Activated naive CD8-positive, alpha-beta T cell treated with anti-CD3 and anti-CD28 coated beads, Interleukin-2, amount 50 U/mL, for 24 hours (primary cell): ENCODE measurements around the gene TBXA2R.

Experiments used
- ATAC-seq: fragments of 150-1000 bp; cut with Tn5 transposase; one replicate; pipeline ENCODE4 v1.10.0; 2021
- DNase-seq: peaks from one replicate; pipeline ENCODE4 v3.0.0; 2021
- H3K27ac Mint-ChIP-seq: one replicate; pipeline ENCODE4 v1.8.0; 2021; ENCODE audit warnings: mild to moderate bottlenecking, mixed read lengths
- H3K27me3 Mint-ChIP-seq: one replicate; pipeline ENCODE4 v1.8.0; 2021; ENCODE audit warnings: mixed read lengths
- H3K36me3 Mint-ChIP-seq: one replicate; pipeline ENCODE4 v1.8.0; 2021; ENCODE audit warnings: low read depth, mixed read lengths
- H3K4me1 Mint-ChIP-seq: one replicate; pipeline ENCODE4 v1.8.0; 2021; ENCODE audit warnings: mixed read lengths
- H3K4me3 Mint-ChIP-seq: one replicate; pipeline ENCODE4 v1.8.0; 2021; ENCODE audit warnings: mild to moderate bottlenecking, moderate library complexity, mixed read lengths
- H3K9me3 Mint-ChIP-seq: one replicate; pipeline ENCODE4 v1.8.0; 2021; ENCODE audit warnings: mixed read lengths

Gene TBXA2R

DNA sequence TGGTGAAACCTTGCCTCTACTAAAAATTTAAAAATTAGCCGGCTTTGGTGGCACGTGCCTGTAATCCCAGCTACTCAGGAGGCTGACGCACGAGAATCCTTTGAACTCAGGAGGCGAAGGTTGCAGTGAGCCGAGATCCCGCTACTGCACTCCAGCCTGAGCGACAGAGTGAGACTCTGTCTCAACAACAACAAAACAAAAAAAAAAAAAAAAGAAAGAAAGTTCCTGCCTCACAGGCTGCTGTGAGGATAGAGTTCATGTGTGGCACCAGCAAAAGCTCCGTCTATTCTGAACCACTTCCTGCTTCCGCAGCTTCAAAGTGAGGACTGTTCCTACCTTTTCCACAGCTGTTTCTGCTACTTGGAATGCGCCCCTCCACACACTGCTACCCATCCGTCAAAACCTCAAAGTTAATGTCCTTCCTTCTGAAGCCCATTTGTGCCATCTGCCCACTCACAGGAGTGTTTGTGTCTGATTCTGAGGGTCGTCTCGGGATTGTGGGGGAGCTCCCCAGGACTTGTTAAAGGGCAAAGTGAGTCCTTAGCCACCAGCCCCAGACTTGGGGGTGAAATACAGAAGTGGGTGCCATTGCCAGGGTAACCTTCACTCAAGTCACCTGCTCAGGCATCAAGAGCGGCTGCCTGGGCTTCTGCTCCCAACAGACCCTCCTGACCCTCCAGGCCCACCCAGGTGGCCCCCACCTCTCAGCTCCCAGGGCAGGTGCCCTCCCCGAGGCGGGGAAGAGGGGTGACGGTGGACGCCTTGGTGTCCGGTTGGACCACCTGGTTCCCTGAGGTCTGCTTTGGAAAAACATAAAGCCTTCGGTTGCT lies 52.2 kb downstream of the TBXA2R start:
- peak overlapping the region; percentile 99 for H3K4me3 Mint-ChIP-seq
- no peak for ATAC-seq
- H3K9me3 Mint-ChIP-seq = no peaks in the 10 kb centered on the region
- no peaks in the 10 kb centered on the region for H3K27me3 Mint-ChIP-seq
- peaks cover 2% of the 10 kb centered on the region for H3K36me3 Mint-ChIP-seq
- peak overlapping the region; percentile 80 for H3K27ac Mint-ChIP-seq
- H3K4me1 Mint-ChIP-seq = peaks cover 52% of the 10 kb centered on the region
- no peak for DNase-seq

DNA sequence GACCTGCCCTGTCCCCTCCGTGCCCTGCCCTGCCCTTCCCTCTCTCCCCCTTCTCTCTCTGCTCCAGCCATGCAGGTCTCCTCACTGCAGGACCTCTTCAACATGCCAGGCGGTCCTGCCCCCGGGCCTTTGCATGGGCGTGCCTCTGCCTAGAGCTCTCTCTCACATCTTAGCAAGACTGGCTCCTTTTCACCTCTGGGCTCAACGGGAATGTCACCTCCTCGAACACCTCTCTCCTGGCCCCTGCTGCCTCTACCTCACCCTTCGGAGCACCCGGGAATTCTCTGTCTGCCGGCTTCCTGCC lies 54.9 kb downstream of the TBXA2R start:
- Mint-ChIP-seq H3K4me3 (no peak overlapping the region), H3K4me1 (peaks cover 43% of the 10 kb centered on the region), H3K27me3 (no peaks in the 10 kb centered on the region), H3K27ac (peak overlapping the region; percentile 31), H3K9me3 (no peaks in the 10 kb centered on the region), H3K36me3 (peaks cover 1% of the 10 kb centered on the region)
- DNase-seq (no peak), ATAC-seq (no peak)

DNA sequence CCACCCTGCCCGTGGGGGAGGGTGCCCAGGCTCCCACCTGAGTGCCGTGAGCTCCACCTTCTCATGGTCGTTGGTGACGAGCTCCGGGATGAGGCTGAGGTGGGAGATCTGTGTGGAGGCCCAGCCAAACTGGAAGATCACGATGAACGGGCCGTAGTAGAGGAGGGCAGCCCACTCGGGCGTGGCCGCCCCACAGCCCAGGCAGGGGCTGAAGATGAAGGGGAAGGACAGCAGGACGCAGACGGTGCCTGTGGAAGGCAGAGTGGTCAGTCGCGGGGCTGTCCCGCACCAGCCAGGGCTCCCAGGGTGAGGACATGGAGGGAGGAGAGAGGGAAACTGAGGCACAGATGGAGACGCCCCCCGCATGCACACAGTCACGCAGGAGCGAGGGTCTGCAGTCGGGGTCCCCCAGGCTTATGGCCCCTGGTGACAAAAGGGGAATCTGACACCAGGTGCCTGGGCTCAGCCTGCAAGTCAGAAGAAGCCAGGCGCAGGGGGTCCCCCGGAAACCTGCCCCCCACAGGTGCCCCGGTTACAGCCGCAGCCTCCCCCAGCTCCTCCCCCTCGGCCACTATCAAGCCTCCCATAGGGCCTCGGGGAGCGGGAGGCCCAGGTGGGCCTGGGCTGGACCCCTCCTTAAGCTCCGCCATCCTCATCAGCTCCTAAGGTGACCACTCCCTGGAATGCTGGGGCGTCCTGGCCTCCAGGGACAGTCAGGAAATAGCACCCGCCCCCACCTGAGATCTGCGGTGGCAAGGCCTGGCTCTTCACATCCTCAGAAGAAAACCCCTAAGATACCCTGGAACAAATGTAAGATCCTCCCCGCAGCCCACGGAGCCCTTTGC lies 55.5 kb downstream of the TBXA2R start:
- DNase-seq = no peak
- H3K27me3 Mint-ChIP-seq = no peaks in the 10 kb centered on the region
- H3K36me3 Mint-ChIP-seq = no peaks in the 10 kb centered on the region
- H3K27ac Mint-ChIP-seq = peak overlapping the region; percentile 31
- no peak overlapping the region for H3K4me3 Mint-ChIP-seq
- H3K9me3 Mint-ChIP-seq = no peaks in the 10 kb centered on the region
- H3K4me1 Mint-ChIP-seq = peaks cover 37% of the 10 kb centered on the region
- no peak for ATAC-seq

DNA sequence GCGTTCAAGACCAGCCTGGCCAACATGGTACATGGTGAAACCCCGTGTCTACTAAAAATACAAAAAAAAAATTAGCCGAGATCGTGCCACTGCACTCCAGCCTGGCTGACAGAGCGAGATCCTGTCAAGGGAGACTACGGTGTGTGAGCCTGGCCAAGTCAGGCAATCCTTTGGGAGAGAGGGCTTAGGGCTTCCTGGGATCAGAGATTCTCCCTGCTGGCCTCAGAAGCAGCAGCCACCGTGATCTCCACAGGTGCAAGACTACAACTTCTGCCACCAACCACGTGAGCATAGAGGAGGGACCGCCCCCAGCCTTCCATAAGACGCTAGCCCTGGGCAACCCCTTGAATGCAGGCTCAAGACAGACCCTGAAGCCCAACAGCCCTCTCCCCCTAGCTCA lies 56.9 kb downstream of the TBXA2R start:
- H3K9me3 Mint-ChIP-seq = no peaks in the 10 kb centered on the region
- H3K27ac Mint-ChIP-seq = no peak overlapping the region
- DNase-seq = no peak
- H3K27me3 Mint-ChIP-seq = no peaks in the 10 kb centered on the region
- H3K4me3 Mint-ChIP-seq = no peak overlapping the region
- H3K36me3 Mint-ChIP-seq = peaks cover 3% of the 10 kb centered on the region
- H3K4me1 Mint-ChIP-seq = peaks cover 34% of the 10 kb centered on the region
- ATAC-seq = no peak

DNA sequence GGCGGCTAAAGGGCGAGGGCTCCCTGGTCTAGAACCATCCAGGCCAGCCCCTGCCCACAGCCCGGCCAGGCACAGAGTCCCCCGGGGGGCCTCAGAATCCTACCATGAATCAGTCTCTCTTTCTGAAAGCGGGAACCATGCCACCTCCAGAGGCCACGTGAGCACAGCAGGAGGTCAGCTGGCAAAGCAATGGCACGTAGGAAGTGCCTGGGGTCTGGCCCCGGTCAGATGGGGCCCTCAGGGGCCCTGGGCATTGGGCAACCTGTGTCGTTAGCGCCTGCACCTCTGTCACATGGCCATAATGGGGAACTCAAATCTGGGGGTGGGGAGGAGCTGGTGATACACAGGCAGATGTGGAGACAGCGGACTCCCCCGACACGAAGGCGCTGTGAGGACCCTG lies 58.1 kb downstream of the TBXA2R start:
- ATAC-seq = no peak
- Mint-ChIP-seq H3K9me3 (no peaks in the 10 kb centered on the region), H3K27me3 (no peaks in the 10 kb centered on the region), H3K4me1 (peaks cover 27% of the 10 kb centered on the region), H3K27ac (no peak overlapping the region), H3K4me3 (no peak overlapping the region), H3K36me3 (peaks cover 3% of the 10 kb centered on the region)
- DNase-seq = no peak

DNA sequence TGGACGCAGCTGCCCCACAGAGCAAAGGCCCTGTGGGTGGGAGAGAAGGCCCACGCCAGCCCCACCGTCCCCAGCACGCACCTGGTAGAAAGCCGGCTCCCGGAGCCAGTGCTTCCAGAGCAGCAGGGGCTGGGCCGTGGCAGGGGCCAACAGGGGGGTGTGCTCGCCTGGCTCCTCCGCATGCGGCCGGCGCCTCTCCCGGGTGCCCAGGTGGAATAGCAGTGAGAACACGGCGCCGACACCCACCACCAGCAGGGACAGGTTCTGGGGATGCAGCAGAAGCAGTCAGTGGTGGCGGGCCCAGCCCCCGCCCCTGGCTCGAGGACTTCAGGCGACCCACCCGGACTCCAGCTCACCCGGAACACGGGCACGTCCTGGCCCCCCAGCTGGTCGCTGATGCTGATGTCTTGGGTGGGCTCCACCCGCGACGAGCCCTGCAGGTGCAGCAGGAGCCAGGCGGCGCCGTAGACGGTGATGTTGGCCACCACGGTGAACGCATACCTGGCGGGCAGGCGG lies 58.9 kb downstream of the TBXA2R start:
- DNase-seq (no peak), ATAC-seq (no peak)
- H3K4me3 Mint-ChIP-seq = no peak overlapping the region
- peaks cover 23% of the 10 kb centered on the region for H3K4me1 Mint-ChIP-seq
- H3K27ac Mint-ChIP-seq = no peak overlapping the region
- no peaks in the 10 kb centered on the region for H3K27me3 Mint-ChIP-seq
- H3K9me3 Mint-ChIP-seq = no peaks in the 10 kb centered on the region
- H3K36me3 Mint-ChIP-seq = peaks cover 3% of the 10 kb centered on the region

DNA sequence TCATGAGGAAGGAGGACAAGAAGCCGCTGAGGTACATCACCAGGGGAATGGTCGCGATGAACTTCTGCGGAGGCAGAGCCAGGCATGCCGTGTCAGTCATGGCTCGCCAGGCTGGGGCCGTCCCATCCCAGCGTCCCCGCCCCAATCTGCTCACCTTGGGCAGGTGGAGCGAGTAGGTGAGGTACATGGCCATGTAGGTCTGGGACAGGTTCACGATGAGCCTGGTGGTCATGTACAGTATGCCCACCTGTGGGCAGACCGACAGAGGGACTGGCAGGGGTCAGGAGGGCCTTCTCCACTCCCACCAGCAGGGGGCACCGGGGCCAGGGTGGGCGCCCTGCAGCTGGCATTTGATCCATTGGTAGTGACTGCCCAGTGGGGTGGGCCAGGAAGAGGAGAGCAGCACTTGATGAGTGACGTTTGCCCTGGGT lies 59.4 kb downstream of the TBXA2R start:
- Mint-ChIP-seq H3K27ac (no peak overlapping the region), H3K36me3 (peaks cover 3% of the 10 kb centered on the region), H3K9me3 (no peaks in the 10 kb centered on the region), H3K27me3 (no peaks in the 10 kb centered on the region), H3K4me1 (peaks cover 18% of the 10 kb centered on the region), H3K4me3 (no peak overlapping the region)
- DNase-seq (peak; percentile 60), ATAC-seq (no peak)

DNA sequence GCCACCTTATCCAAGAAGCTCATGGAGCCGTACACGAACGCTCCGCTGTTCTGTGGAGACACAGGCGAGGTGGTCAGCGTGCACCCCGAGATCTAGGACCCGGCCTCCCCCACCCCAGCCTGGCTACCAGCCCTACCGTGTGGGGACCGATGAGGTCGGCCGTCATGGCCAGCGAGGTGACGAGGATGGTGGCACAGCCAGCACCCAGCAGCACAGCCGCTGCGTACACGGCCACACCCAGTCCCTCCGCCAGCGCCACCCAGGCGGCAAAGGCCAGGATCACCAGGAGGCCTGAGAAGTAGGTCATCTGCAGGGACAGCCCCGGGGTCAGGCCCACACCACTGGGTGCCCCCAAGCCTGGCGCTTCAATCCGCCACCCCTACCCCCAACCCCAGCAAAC lies 60.6 kb downstream of the TBXA2R start:
- DNase-seq (no peak), ATAC-seq (no peak)
- H3K36me3 Mint-ChIP-seq = peaks cover 3% of the 10 kb centered on the region
- H3K27me3 Mint-ChIP-seq = no peaks in the 10 kb centered on the region
- peak overlapping the region; percentile 46 for H3K27ac Mint-ChIP-seq
- H3K4me3 Mint-ChIP-seq = no peak overlapping the region
- no peaks in the 10 kb centered on the region for H3K9me3 Mint-ChIP-seq
- H3K4me1 Mint-ChIP-seq = peaks cover 14% of the 10 kb centered on the region

DNA sequence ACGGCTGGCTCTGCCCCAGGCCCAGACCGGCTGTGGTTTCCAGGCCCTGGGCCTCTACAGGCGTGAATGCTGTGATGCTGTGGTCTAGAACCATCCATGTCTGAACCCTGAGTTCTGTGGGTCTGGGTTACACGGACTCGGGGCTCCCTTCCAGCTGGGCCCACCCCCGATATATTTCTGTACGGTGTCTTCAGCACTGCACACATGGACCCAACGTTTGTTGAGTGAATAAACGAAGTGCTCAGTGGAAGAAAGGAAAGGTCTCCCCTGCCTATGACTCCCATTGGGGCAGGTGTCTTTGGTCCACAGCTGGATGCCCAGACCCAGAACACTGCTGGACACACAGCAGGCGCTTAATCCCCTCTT lies 61.0 kb downstream of the TBXA2R start:
- no peak overlapping the region for H3K4me3 Mint-ChIP-seq
- DNase-seq (no peak), ATAC-seq (no peak)
- H3K4me1 Mint-ChIP-seq = peaks cover 10% of the 10 kb centered on the region
- peaks cover 3% of the 10 kb centered on the region for H3K36me3 Mint-ChIP-seq
- no peaks in the 10 kb centered on the region for H3K27me3 Mint-ChIP-seq
- no peaks in the 10 kb centered on the region for H3K9me3 Mint-ChIP-seq
- peak overlapping the region; percentile 46 for H3K27ac Mint-ChIP-seq

DNA sequence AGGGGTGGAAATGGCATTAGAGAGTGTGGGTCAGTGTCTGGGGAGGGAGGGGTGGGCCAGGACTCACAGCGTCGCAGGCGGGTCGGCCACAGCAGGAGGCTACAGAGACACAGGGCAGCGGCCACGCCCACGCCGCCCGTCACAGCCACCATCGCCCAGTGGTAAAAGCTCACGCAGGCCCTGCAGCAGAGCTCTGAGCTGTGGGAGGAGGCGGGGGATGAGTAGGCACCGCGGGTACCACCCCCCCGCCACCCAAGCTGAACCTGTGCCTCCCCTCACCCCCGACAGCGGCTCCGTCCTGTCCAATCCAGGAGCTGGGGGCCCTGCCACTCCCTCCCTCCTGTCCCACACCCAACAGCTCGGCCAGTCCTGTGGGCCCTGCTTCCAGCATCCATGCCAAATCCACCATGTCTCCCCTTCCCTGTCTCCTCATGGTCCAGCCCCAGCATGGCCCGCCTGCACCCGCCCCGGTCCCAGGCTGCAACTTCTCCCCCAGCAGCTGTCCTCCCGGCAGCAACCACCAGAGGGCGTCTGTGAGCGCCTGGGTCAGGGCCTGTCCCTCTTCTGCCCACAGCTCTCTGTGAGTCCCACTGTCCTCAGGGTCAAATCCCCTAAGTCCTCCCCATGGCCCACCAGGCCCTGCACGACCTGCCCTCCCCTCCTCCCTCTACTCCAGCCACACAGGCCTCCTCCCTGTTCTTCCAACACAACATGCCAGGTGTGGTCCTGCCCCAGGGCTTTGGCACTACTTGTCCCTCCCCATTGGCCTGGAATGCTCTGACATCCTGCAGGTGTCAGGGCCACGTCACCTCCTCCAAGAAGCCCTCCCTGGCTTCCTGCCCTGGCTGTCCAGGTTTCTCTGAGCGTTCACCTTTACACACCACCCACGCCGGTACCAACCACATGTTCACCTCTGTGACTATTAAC lies 61.7 kb downstream of the TBXA2R start:
- Mint-ChIP-seq H3K27me3 (no peaks in the 10 kb centered on the region), H3K9me3 (no peaks in the 10 kb centered on the region), H3K4me3 (no peak overlapping the region), H3K27ac (peak overlapping the region; percentile 70), H3K36me3 (peaks cover 5% of the 10 kb centered on the region), H3K4me1 (peaks cover 10% of the 10 kb centered on the region)
- DNase-seq = peak; percentile 90
- ATAC-seq = peak; percentile 52
